CD4-positive, alpha-beta T cell treated with Interleukin-1 beta for 1 hour (primary cell): ENCODE measurements around the gene LIMS2.

Experiments
- DNase-seq, 2 donors: peaks; one replicate each; pipeline ENCODE4 v3.0.0-alpha.2; 2020 to 2022

The LIMS2 gene

GRCh38 chr2:127658146-127658545 lies 17.2 kb downstream of the LIMS2 start:
- DNase-seq: no peak

GRCh38 chr2:127657232-127657595 lies 18.1 kb downstream of the LIMS2 start:
- DNase-seq: no peak

- no peak for DNase-seq
Observed at GRCh38 chr2:127656569-127657231, 18.6 kb downstream of the LIMS2 start.

GRCh38 chr2:127655209-127656073 lies 19.9 kb downstream of the LIMS2 start:
- no peak for DNase-seq

- no peak for DNase-seq
Observed at GRCh38 chr2:127654838-127655175, 20.5 kb downstream of the LIMS2 start.

GRCh38 chr2:127654084-127654837 lies 21.1 kb downstream of the LIMS2 start:
- no peak for DNase-seq

GRCh38 chr2:127653421-127654083 lies 21.8 kb downstream of the LIMS2 start:
- no peak for DNase-seq

- no peak for DNase-seq
Observed at GRCh38 chr2:127652786-127653357, 22.5 kb downstream of the LIMS2 start.

- no peak for DNase-seq
Observed at GRCh38 chr2:127651971-127652550, 23.3 kb downstream of the LIMS2 start.

- DNase-seq: no peak
Observed at GRCh38 chr2:127651381-127651809, 23.9 kb downstream of the LIMS2 start.

GRCh38 chr2:127650785-127651380 lies 24.4 kb downstream of the LIMS2 start:
- DNase-seq: no peak

GRCh38 chr2:127650041-127650784 lies 25.1 kb downstream of the LIMS2 start:
- DNase-seq: no peak

- peak; percentile 79 for DNase-seq
Observed at GRCh38 chr2:127649684-127650040, 25.7 kb downstream of the LIMS2 start.

- DNase-seq: no peak
Observed at GRCh38 chr2:127649100-127649611, 26.2 kb downstream of the LIMS2 start.

GRCh38 chr2:127648321-127648720 lies 27.0 kb downstream of the LIMS2 start:
- no peak for DNase-seq

GRCh38 chr2:127647242-127648190 lies 27.8 kb downstream of the LIMS2 start:
- no peak for DNase-seq

GRCh38 chr2:127646487-127647241 lies 28.7 kb downstream of the LIMS2 start:
- DNase-seq: no peak

- no peak for DNase-seq
Observed at GRCh38 chr2:127645395-127646291, 29.7 kb downstream of the LIMS2 start, which contains the start of gene GPR17. TSS of gene GPR17 (plus strand) at chr2:127646153. CDS start at chr2:127650736, 4,583 bp downstream.
